Uterus (tissue), 2 donors: ENCODE data around the gene SELENOS.

Experiments used
- CTCF ChIP-seq, 4 experiments: fragments of 200-600 bp in 2 of 4; fragments of 450-650 bp in 2 of 4; sonication (generic) in 2 of 4; IDR thresholded peaks; one replicate each; pipeline ENCODE4 v1.5.1; 2016 to 2019; ENCODE audit warnings: antibody characterized with exemption in 4 of 4, mild to moderate bottlenecking in 2 of 4, moderate library complexity in 1 of 4
- POLR2A ChIP-seq, 2 donors: fragments of 450-650 bp; IDR thresholded peaks; one replicate each; pipeline ENCODE4 v1.6.1; 2016; ENCODE audit warnings: antibody characterized with exemption in 2 of 2, mild to moderate bottlenecking in 1 of 2, moderate library complexity in 1 of 2

DNA sequence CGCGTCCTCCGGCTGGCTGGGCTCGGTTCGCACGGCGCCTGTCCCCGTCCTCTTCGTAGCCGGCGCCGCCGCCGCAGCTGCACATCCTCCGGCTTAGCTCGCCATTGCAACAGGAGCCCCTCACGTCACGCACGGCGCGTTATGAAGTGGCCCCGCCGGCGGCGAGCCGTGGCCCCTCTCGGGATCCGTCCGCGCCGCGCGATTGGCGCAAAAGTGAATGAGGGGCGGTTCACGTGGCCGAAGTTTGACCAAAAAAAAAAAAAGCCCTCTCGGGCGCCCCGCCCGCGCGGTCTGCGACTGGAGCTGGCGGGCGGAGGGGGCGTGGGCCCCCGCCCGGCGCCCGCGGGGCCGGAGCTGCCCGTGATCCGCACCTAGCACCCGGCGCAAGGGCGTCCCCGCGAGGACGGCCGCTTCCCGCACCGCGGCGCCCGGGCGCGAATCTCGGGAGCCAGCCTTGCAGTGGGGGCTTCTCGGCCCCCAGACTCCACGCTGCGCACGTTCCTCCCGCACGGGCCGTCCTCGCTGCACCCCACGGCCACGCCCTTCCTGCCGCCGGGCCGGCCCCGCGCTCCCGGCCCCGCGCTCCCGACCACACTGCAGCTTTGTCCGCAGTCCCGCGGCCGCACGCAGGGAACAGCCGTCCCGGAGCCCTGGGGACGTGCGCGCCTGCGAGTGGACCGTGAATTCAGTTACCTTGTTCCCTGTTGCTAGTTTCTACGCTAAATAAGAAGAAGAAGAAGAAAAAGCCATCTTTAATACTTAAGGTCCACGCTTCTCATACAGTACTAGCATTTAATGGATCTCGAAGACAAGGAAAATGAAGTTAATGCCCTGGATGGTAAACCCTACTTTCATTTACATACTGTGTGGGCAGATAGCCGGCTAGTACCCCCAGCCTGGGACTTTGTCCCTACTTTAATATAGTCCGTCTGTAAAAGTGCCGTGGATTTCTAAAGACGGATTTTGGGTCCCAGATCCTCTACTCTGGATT is 25.2 kb downstream of the SELENOS start, which contains the start of gene CHSY1:
- TF ChIP-seq POLR2A (IDR thresholded peaks at IDR 0.05) (peak; percentile 78 to 97), CTCF (IDR thresholded peaks at IDR 0.05) (peak; percentile 2 to 51 (median 27))
